ENCODE measurements around the gene CFLAR. TPM values are rescaled to one million over a fixed set of nuclear protein-coding genes. Genes with fewer than 3 reads are reported as not detected.
"Not testable (repeated sequence)": the region's sequence is repeated elsewhere in the genome, so short reads cannot be mapped to it uniquely, and the experiment has no call there.

CFLAR gene
- total RNA-seq, 4 donors from 2014 or later: 145 to 346 (median 176) TPM

DNA sequence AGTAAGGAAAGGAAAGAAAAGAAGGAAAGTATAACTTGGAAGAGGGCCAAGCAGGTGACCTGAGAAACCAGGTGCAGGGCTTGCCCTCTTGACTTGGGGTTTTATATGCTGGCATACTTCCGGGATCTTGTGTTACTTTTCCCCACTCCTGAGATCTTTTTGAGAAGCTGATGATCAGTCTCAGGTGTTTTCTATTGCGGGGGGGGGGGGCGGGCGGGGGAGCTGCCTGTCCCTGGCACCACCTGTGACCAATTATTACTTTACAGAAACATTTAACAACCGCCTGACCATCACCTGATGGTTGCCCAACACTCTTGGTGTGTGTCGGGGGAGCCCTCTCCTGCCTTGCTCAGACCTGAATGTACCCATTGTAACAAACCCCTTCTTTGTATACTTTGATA lies 60.1 kb downstream of the CFLAR start:
- Histone ChIP-seq H3K4me1 (peaks cover 0 to 8% (median 0%) of the 10 kb centered on the region in 3 donors), H3K27ac (no peak overlapping the region), H3K27me3 (no peaks in the 10 kb centered on the region), H3K36me3 (no peaks in the 10 kb centered on the region), H3K9me3 (no peaks in the 10 kb centered on the region), H3K4me3 (no peak overlapping the region)
- no peak for TF ChIP-seq POLR2A (IDR thresholded peaks at IDR 0.05)
- WGBS, 2 donors (ENCODE audit: low coverage in 1 of 2): 36 to 75% methylated on average over 3 to 6 of the region's 6 CpGs
- ATAC-seq: no peak

DNA sequence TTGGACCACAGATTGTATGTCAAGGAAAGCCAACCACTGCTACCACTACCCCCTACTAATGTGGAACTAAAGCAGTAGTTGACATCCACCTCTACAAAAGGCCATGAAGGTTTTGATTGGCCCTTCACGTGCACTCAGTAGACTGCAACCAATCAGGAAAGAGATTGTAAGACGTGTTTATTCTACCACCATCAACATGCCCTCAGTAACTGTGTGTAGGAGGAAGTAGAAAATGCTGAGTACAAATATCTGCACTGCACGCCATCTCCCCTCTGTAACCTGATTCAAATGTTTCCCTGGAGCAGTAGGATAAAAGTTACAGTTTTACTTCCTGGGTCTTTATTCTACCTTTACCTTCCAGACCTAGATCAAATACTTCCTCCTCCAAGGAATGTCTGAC lies 64.0 kb downstream of the CFLAR start:
- TF ChIP-seq EP300 (IDR thresholded peaks at IDR 0.05) (no peak), POLR2AphosphoS5 (IDR thresholded peaks at IDR 0.05) (no peak), POLR2A (IDR thresholded peaks at IDR 0.05) (no peak)
- TF ChIP-seq, protein P1, sequence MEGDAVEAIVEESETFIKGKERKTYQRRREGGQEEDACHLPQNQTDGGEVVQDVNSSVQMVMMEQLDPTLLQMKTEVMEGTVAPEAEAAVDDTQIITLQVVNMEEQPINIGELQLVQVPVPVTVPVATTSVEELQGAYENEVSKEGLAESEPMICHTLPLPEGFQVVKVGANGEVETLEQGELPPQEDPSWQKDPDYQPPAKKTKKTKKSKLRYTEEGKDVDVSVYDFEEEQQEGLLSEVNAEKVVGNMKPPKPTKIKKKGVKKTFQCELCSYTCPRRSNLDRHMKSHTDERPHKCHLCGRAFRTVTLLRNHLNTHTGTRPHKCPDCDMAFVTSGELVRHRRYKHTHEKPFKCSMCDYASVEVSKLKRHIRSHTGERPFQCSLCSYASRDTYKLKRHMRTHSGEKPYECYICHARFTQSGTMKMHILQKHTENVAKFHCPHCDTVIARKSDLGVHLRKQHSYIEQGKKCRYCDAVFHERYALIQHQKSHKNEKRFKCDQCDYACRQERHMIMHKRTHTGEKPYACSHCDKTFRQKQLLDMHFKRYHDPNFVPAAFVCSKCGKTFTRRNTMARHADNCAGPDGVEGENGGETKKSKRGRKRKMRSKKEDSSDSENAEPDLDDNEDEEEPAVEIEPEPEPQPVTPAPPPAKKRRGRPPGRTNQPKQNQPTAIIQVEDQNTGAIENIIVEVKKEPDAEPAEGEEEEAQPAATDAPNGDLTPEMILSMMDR (IDR thresholded peaks at IDR 0.05): no peak
- Histone ChIP-seq H3K4me3 (no peak overlapping the region), H3K27ac (no peak overlapping the region), H3K4me1 (peaks cover 0 to 13% (median 0%) of the 10 kb centered on the region in 3 donors), H3K27me3 (no peaks in the 10 kb centered on the region), H3K9me3 (no peaks in the 10 kb centered on the region), H3K36me3 (no peaks in the 10 kb centered on the region)
- peak; percentile 47 for ATAC-seq
- WGBS, 2 donors (ENCODE audit: low coverage in 1 of 2): 37 to 54% methylated on average over 2 to 3 of the region's 3 CpGs

DNA sequence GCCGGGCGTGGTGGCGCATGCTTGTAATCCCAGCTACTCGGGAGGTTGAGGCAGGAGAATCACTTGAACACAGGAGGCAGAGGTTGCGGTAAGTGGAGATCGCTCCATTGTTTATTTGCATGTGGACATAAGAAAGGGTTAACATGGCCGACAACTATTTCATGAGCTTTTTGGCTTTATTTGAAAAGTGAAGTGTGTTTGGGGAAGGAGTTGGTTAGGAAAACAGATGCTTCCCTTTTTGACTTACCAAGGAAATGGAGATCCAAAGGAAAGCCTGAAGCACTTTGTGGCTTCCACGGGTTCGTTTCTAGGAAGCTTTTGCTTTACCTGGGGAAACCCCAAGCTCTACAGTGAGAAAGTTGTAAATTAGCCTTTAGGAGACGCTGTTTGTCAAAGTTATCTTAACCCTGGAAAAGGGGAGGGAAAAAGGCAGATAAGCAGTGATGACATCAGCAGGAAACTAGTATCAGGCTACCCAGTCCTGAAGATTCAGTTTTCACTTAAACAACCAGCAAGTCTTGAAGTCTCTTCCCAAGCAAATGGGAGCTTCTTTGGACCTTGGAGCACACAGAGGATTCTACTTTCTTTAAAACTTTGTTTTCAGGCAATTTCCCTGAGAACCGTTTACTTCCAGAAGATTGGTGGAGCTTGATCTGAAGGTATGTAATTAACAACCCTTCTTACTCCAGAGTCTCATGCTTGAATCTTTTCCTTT lies 66.8 kb downstream of the CFLAR start, which contains the start of gene CASP10:
Gene CASP10 (plus strand): TSS at position 492 of the 715 bp plus-strand sequence. CDS start 2,637 bp downstream, outside the sequence.
- TF ChIP-seq, protein P1 (IDR thresholded peaks at IDR 0.05): peak in 3 of 4 experiments; percentile 16 to 21 (median 18)
- TF ChIP-seq POLR2AphosphoS5 (IDR thresholded peaks at IDR 0.05): no peak
- no peak for TF ChIP-seq EP300 (IDR thresholded peaks at IDR 0.05)
- no peak for TF ChIP-seq POLR2A (IDR thresholded peaks at IDR 0.05)
- Histone ChIP-seq H3K9me3 (no peaks in the 10 kb centered on the region), H3K27ac (peak within 1 kb of the TSS in 3 of 4 donors; percentile 15 to 57 (median 36)), H3K36me3 (no peaks in the 10 kb centered on the region), H3K27me3 (no peaks in the 10 kb centered on the region), H3K4me3 (peak within 1 kb of the TSS; percentile 29 to 44), H3K4me1 (peaks cover 0 to 6% (median 0%) of the 10 kb centered on the region in 3 donors)
- WGBS, 2 donors (ENCODE audit: low coverage in 1 of 2): 38 to 43% methylated on average over 8 to 11 of the region's 11 CpGs
- peak; percentile 56 for ATAC-seq

DNA sequence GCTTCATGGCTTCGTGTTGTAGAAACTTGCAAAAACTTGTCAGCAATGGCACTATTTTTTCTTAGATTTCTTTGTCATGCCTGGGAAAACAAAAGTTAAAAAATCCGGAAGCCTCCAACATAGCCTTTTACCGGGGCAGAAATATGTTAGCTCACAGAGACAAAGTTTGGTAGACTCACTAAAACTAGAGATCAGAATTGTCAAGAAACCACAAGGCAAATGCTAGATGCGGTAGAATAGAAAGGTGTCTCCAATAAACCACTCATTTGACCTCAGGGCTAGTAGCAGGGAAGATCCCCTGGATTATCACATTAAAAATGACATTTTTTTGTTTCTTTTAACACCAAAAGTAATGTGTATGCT lies 67.4 kb downstream of the CFLAR start:
- H3K27me3 ChIP-seq: no peaks in the 10 kb centered on the region
- H3K4me1 ChIP-seq: peaks cover 0 to 6% (median 0%) of the 10 kb centered on the region in 3 donors
- peak overlapping the region; percentile 29 to 44 for H3K4me3 ChIP-seq
- WGBS, 2 donors (ENCODE audit: low coverage in 1 of 2): 33 to 49% methylated on average over 4 of the region's 4 CpGs
- TF ChIP-seq, protein P1 (IDR thresholded peaks at IDR 0.05): no peak
- TF ChIP-seq EP300 (IDR thresholded peaks at IDR 0.05) (no peak), POLR2A (IDR thresholded peaks at IDR 0.05) (no peak), POLR2AphosphoS5 (IDR thresholded peaks at IDR 0.05) (no peak)
- no peak for ATAC-seq
- H3K9me3 ChIP-seq: no peaks in the 10 kb centered on the region
- peak overlapping the region in 3 of 4 donors; percentile 15 to 57 (median 36) for H3K27ac ChIP-seq
- H3K36me3 ChIP-seq: no peaks in the 10 kb centered on the region

- not testable (repeated sequence) for ATAC-seq, H3K4me1 ChIP-seq, H3K36me3 ChIP-seq, H3K9me3 ChIP-seq, H3K27me3 ChIP-seq
- 81% methylated on average over 5 of the region's 5 CpGs; no CpG with 5 or more reads in 1 of the 2 donors for WGBS, 2 donors (ENCODE audit: low coverage in 1 of 2)
- Histone ChIP-seq H3K27ac (peak overlapping the region in 1 of 4 donors; percentile 57), H3K4me3 (peak overlapping the region; percentile 29 to 44)
Observed at GRCh38 chr2:201183835-201184234, 67.9 kb downstream of the CFLAR start.

DNA sequence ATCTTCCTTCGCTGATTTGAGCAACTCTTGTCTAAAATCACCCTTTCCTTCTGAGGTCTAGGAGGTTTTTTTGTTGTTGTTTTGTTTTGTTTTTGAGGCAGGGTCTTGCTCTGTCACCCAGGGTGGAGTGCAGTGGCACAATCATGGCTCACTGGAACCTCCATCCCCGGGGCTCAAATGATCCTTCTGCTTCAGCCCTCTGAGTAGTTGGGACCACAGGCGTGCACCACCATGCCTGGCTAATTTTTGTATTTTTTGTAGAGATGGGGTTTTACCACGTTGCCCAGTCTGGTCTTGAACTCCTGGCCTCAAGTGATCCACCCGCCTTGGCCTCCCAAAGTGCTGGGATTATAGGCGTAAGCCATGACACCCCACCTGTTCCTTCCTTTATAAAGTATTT lies 68.3 kb downstream of the CFLAR start:
- ATAC-seq, H3K9me3 ChIP-seq, H3K36me3 ChIP-seq, H3K4me1 ChIP-seq, H3K27me3 ChIP-seq: not testable (repeated sequence)
- Histone ChIP-seq H3K27ac (peak overlapping the region in 1 of 4 donors; percentile 57), H3K4me3 (peak overlapping the region in 1 of 2 donors; percentile 44)
- WGBS, 2 donors (ENCODE audit: low coverage in 1 of 2): 66 to 70% methylated on average over 5 to 6 of the region's 6 CpGs
